Measurements from ENCODE around the gene KRTAP10-1.

Gene KRTAP10-1

DNA sequence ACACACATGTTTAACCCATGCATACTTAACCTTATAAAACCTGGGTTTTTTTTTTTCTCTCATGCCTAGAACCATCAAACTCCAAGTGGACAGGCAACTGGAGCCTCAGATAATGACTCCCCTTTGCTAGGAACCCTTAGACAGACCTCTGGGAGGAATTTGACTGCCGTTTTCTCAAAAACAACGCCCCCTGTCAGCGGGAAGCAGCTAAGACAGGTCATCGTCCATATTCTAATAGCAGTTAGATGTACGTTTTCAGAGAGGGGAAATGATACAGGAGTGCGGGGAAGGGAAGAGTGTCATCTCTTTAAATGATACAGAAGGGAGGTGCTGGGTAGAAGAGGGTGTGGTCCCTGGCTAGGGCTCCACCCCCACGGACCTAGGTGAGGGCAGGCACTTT lies 50.0 kb downstream of the KRTAP10-1 start:
- TF ChIP-seq, protein P1, sequence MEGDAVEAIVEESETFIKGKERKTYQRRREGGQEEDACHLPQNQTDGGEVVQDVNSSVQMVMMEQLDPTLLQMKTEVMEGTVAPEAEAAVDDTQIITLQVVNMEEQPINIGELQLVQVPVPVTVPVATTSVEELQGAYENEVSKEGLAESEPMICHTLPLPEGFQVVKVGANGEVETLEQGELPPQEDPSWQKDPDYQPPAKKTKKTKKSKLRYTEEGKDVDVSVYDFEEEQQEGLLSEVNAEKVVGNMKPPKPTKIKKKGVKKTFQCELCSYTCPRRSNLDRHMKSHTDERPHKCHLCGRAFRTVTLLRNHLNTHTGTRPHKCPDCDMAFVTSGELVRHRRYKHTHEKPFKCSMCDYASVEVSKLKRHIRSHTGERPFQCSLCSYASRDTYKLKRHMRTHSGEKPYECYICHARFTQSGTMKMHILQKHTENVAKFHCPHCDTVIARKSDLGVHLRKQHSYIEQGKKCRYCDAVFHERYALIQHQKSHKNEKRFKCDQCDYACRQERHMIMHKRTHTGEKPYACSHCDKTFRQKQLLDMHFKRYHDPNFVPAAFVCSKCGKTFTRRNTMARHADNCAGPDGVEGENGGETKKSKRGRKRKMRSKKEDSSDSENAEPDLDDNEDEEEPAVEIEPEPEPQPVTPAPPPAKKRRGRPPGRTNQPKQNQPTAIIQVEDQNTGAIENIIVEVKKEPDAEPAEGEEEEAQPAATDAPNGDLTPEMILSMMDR (IDR thresholded peaks at IDR 0.05; ENCODE audit: extremely low read depth, insufficient read depth, missing control alignments) = peak; percentile 4
- no peak for DNase-seq (ENCODE audit: low spot score)
- in situ Hi-C loops (cut with MboI; ENCODE audit: low pct_unique_long_range_greater_than_20kb, low sequenced_read_pairs, unreplicated experiment) = no loop called here

Measured in GM13977 (cell line).